HepG2 (cell line): Measurements from ENCODE around the gene ANTXR1. TPM values are rescaled to one million over a fixed set of nuclear protein-coding genes. Genes with fewer than 3 reads are reported as not detected.

Experiments
- ATAC-seq: fragments of 200-7000 bp; cut with Tn5 transposase; 3 replicates; pipeline ENCODE4 v1.9.1; 2020; ENCODE audit warnings: mild to moderate bottlenecking, moderate library complexity
- BruUV-seq: library from RNA; stranded (reverse); fragments of 400-500 nt; replicated peaks from 2 replicates; lab custom pipeline; 2021; lab: Mats Ljungman, UMichigan
- CTCF ChIA-PET: fragments of 300-600 bp; formaldehyde crosslinking; extraction: SDS; loops from one replicate; lab custom pipeline; 2021; ENCODE audit warnings: low total read pairs, inconsistent platforms, low intra/inter-chr PET ratio; lab: Yijun Ruan, JAX
- POLR2A ChIA-PET: fragments of 350-600 bp; sonication (Branson Sonifier 250); formaldehyde crosslinking; loops from one replicate; lab custom pipeline; 2020; ENCODE audit warnings: antibody characterized with exemption, inconsistent platforms; lab: Yijun Ruan, JAX
- DNase-seq: peaks from one replicate; pipeline ENCODE4 v3.0.0-alpha.2; 2015; ENCODE audit warnings: low spot score
- FAIRE-seq: peaks from 3 replicates; lab custom pipeline; 2011; peaks lifted over from hg19 to GRCh38; lab: Jason Lieb, UNC
- H2AFZ ChIP-seq: one replicate; pipeline ENCODE4 v1.6.1; 2011; ENCODE audit warnings: low read length, inconsistent platforms
- H3K27ac ChIP-seq: fragments of 300-600 bp; 3 replicates; pipeline ENCODE4 v1.8.0; 2011; ENCODE audit warnings: mixed run types, mild to moderate bottlenecking, mixed read lengths, low read length, inconsistent platforms; ENCODE audit not compliant: insufficient read depth; ENCODE audit errors: extremely low read length
- H3K27me3 ChIP-seq, 2 experiments: fragments of 200-600 bp in 1 of 2; 2 replicates in 1 of 2; 3 replicates in 1 of 2; pipeline versions ENCODE4 v1.6.0 to v1.8.0; 2011; ENCODE audit warnings: low read length in 2 of 2, mild to moderate bottlenecking in 2 of 2, moderate library complexity in 2 of 2, inconsistent platforms in 1 of 2; ENCODE audit not compliant: insufficient read depth in 2 of 2, control insufficient read depth in 1 of 2
- H3K36me3 ChIP-seq, 2 experiments: fragments of 200-600 bp in 1 of 2; replicated peaks in 1 of 2; 2 replicates in 1 of 2; 3 replicates in 1 of 2; pipeline versions ENCODE4 v1.5.1 to v1.8.0; 2011; ENCODE audit warnings: low read length in 2 of 2, inconsistent platforms in 1 of 2; ENCODE audit not compliant: insufficient read depth in 2 of 2, control insufficient read depth in 1 of 2
- H3K4me1 ChIP-seq: 2 replicates; pipeline ENCODE4 v1.5.1; 2012; ENCODE audit warnings: low read length, inconsistent platforms; ENCODE audit not compliant: insufficient read depth
- H3K4me2 ChIP-seq: 2 replicates; pipeline ENCODE4 v1.6.0; 2011; ENCODE audit warnings: low read depth, low read length, inconsistent platforms
- H3K4me3 ChIP-seq, 3 experiments: fragments of 200-600 bp in 1 of 3; sonication (generic), shearing (Covaris generic) in 1 of 3; replicated peaks in 1 of 3; 2 replicates each; pipeline ENCODE4 v1.5.1; 2011 to 2016; ENCODE audit warnings: low read length in 3 of 3, inconsistent platforms in 2 of 3, low read depth in 2 of 3, mild to moderate bottlenecking in 2 of 3, control low read depth in 1 of 3, mixed read lengths in 1 of 3; ENCODE audit not compliant: insufficient read depth in 1 of 3
- H3K79me2 ChIP-seq: one replicate; pipeline ENCODE4 v1.6.1; 2011; ENCODE audit warnings: low read length, inconsistent platforms; ENCODE audit not compliant: insufficient read depth
- H3K9ac ChIP-seq: 2 replicates; pipeline ENCODE4 v1.6.0; 2011; ENCODE audit warnings: mild to moderate bottlenecking, low read depth, low read length, inconsistent platforms; ENCODE audit not compliant: insufficient read depth
- H3K9me3 ChIP-seq: 2 replicates; pipeline ENCODE4 v1.5.1; 2012; ENCODE audit warnings: mild to moderate bottlenecking, low read length
- H4K20me1 ChIP-seq: 2 replicates; pipeline ENCODE4 v1.6.0; 2011; ENCODE audit warnings: inconsistent platforms, mild to moderate bottlenecking, low read length, moderate library complexity; ENCODE audit not compliant: insufficient read depth
- DNMT1 ChIP-seq: sonication (generic); formaldehyde crosslinking; IDR thresholded peaks from 2 replicates; pipeline ENCODE4 v1.5.1; 2020; ENCODE audit warnings: mild to moderate bottlenecking, missing genetic modification reagents
- FOSL2 ChIP-seq: sonication (generic); formaldehyde crosslinking; IDR thresholded peaks from 2 replicates; pipeline ENCODE4 v1.4.0; 2020; ENCODE audit warnings: missing genetic modification reagents
- YY1 ChIP-seq: IDR thresholded peaks from 2 replicates; pipeline ENCODE4 v1.6.1; 2011; ENCODE audit warnings: low read length, low read depth, moderate library complexity, mild to moderate bottlenecking; ENCODE audit not compliant: insufficient read depth, insufficient replicate concordance
- ZEB1 ChIP-seq: IDR thresholded peaks from 2 replicates; pipeline ENCODE4 v1.6.1; 2012; ENCODE audit warnings: mild to moderate bottlenecking, low read depth, inconsistent platforms; ENCODE audit not compliant: insufficient replicate concordance
- ZHX1 ChIP-seq: sonication (generic); formaldehyde crosslinking; IDR thresholded peaks from 2 replicates; pipeline ENCODE4 v1.8.1; 2022; ENCODE audit warnings: low read depth, mild to moderate bottlenecking, missing genetic modification reagents
- ZNF850 ChIP-seq: sonication (generic); formaldehyde crosslinking; conservative IDR thresholded peaks from 2 replicates; pipeline ENCODE4 v1.9.0; 2021; ENCODE audit warnings: mild to moderate bottlenecking, missing genetic modification reagents
- WGBS: methylation state at CpG from one replicate; pipeline ENCODE4 v1.1.6; 2017; ENCODE audit warnings: low lambda C conversion rate; 5-methylcytosine and 5-hydroxymethylcytosine counted together
- in situ Hi-C: cut with HindIII; loops from 2 replicates; pipeline ENCODE4 v1.10.0; 2017; ENCODE audit warnings: low pct_unique_long_range_greater_than_20kb; ENCODE audit not compliant: extremely low pct_ligation_motif_present
- intact Hi-C: fragments of 100-400 bp; cut with micrococcal nuclease; formaldehyde crosslinking; loops from one replicate; pipeline ENCODE4 v1.10.0; 2022; ENCODE audit not compliant: unreplicated experiment
- polyA plus RNA-seq, 8 experiments: library from polyadenylated mRNA; depleted of rRNA in 3 of 8; stranded (reverse) in 7 of 8; unstranded in 1 of 8; fragments of >200 nt; fragmentation: Illumina TruSeq in 4 of 8; extraction: Trizol in 4 of 8; gene quantifications; 2 replicates each; pipeline versions ENCODE4 v1.2.1 to v1.2.3, GENCODE V29; 2011 to 2016; ENCODE audit warnings: low read depth in 4 of 8, missing spikeins in 1 of 8, mixed read lengths in 1 of 8; ENCODE audit not compliant: insufficient read depth in 1 of 8
- total RNA-seq, 5 experiments: library from RNA; depleted of rRNA; stranded (reverse); fragments of >200 nt; fragmentation: Illumina TruSeq; extraction: Trizol; gene quantifications; 2 replicates each; pipeline ENCODE4 v1.2.3, GENCODE V29; 2016; ENCODE audit warnings: low read depth in 1 of 5

Gene ANTXR1
- total and polyA plus RNA-seq, 2 of the 13 experiments (the other 11 are each of a cell fraction or from before 2014, with no cell fraction given), result 4.5 to 12.7 TPM

- POLR2A ChIA-PET, result no interaction called here
- no peak overlapping the region for H3K4me3 ChIP-seq
- no peaks in the 10 kb centered on the region for H3K27me3 ChIP-seq
- in situ Hi-C loops (no loop called here), intact Hi-C loops (no loop called here)
- no TSS peak for BruUV-seq
- no peaks in the 10 kb centered on the region for H3K9me3 ChIP-seq
- no peak; the same call in 2 of the 3 replicates for ATAC-seq
- no peaks in the 10 kb centered on the region for H4K20me1 ChIP-seq
- H3K9ac ChIP-seq, result no peak overlapping the region
- no peak overlapping the region for H3K4me2 ChIP-seq
- CTCF ChIA-PET, result no interaction called here
- H2AFZ ChIP-seq, result no peak overlapping the region
- DNase-seq, result no peak
- H3K4me1 ChIP-seq, result no peaks in the 10 kb centered on the region
- no peak for FAIRE-seq
- H3K79me2 ChIP-seq, result no peaks in the 10 kb centered on the region
- TF ChIP-seq DNMT1 (no peak), ZHX1 (no peak), YY1 (no peak), ZEB1 (no peak), FOSL2 (peak; percentile 29; the same call in 1 of the 2 replicates), ZNF850 (CRISPR knock-in tag) (no peak)
- TF ChIP-seq, all 625 proteins: peak for 1
- Histone ChIP-seq H3K36me3 (no peaks in the 10 kb centered on the region), H3K27ac (no peak overlapping the region)
- WGBS, result 86% methylated on average over 1 of the region's 1 CpG
Measured at GRCh38 chr2:69138793-69139459, 125.9 kb downstream of the ANTXR1 start.
